ENCODE results near the gene RYR1.
"Not testable (repeated sequence)": the region's sequence is repeated elsewhere in the genome, so short reads cannot be mapped to it uniquely, and the experiment has no call there.

Gene RYR1

GRCh38 chr19:38516802-38517201 lies 83.3 kb downstream of the RYR1 start:
- Histone ChIP-seq H3K4me3 (ENCODE audit: control insufficient read depth in 1 of 7, extremely low read depth in 1 of 7, insufficient read depth in 4 of 7, low read depth in 2 of 7, low read length in 6 of 7) (no peak overlapping the region), H3K4me1 (ENCODE audit: control extremely low read depth in 1 of 4, control insufficient read depth in 4 of 4, insufficient read depth in 4 of 4, low read length in 3 of 4) (peaks cover 0 to 6% (median 0%) of the 10 kb centered on the region in 4 experiments), H3K9me3 (ENCODE audit: control extremely low read depth in 1 of 5, control insufficient read depth in 4 of 5, insufficient read depth in 2 of 5, low read depth in 1 of 5, low read length in 4 of 5) (no peaks in the 10 kb centered on the region), H3K27me3 (replicated peaks in 2 of 5; ENCODE audit: control insufficient read depth in 4 of 5, insufficient read depth in 5 of 5, low read length in 4 of 5) (peaks cover 0 to 1% (median 0%) of the 10 kb centered on the region in 5 experiments), H3K27ac (ENCODE audit: insufficient read depth in 1 of 2, low read depth in 1 of 2, low read length in 2 of 2, poor library complexity in 1 of 2, severe bottlenecking in 2 of 2) (no peak overlapping the region), H3K36me3 (ENCODE audit: control insufficient read depth in 4 of 4, insufficient read depth in 4 of 4, low read length in 3 of 4) (no peaks in the 10 kb centered on the region)
- ChIA-PET POLR2A (no interaction called here), CTCF (interaction anchor here (1.7 to 2.0 kb wide), 2 partner anchors 114 to 118 kb away, joined by 6 to 10 read pairs; partner anchors contain the start of gene FAM98C)
- DNase-seq, result no peak
- 92% methylated on average over 6 of the region's 6 CpGs for WGBS (ENCODE audit: insufficient coverage)

DNA sequence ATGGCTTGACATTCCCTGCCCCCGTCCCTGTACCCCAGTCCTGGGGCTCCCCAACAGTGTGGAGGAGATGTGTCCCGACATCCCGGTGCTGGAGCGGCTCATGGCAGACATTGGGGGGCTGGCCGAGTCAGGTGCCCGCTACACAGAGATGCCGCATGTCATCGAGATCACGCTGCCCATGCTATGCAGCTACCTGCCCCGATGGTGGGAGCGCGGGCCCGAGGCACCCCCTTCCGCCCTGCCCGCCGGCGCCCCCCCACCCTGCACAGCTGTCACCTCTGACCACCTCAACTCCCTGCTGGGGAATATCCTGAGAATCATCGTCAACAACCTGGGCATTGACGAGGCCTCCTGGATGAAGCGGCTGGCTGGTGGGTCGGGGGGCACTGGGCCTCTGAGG lies 83.8 kb downstream of the RYR1 start:
- no peaks in the 10 kb centered on the region for H3K9me3 ChIP-seq (ENCODE audit: control extremely low read depth in 1 of 5, control insufficient read depth in 4 of 5, insufficient read depth in 2 of 5, low read depth in 1 of 5, low read length in 4 of 5)
- no peak overlapping the region for H3K27ac ChIP-seq (ENCODE audit: insufficient read depth in 1 of 2, low read depth in 1 of 2, low read length in 2 of 2, poor library complexity in 1 of 2, severe bottlenecking in 2 of 2)
- ChIA-PET CTCF (no interaction called here), POLR2A (no interaction called here)
- 100% methylated on average over 18 of the region's 21 CpGs for WGBS (ENCODE audit: insufficient coverage)
- H3K27me3 ChIP-seq (replicated peaks in 2 of 5; ENCODE audit: control insufficient read depth in 4 of 5, insufficient read depth in 5 of 5, low read length in 4 of 5), result peaks cover 0 to under 1% (median 0%) of the 10 kb centered on the region in 5 experiments
- no peaks in the 10 kb centered on the region for H3K36me3 ChIP-seq (ENCODE audit: control insufficient read depth in 4 of 4, insufficient read depth in 4 of 4, low read length in 3 of 4)
- H3K4me1 ChIP-seq (ENCODE audit: control extremely low read depth in 1 of 4, control insufficient read depth in 4 of 4, insufficient read depth in 4 of 4, low read length in 3 of 4), result peaks cover 0 to 6% (median 0%) of the 10 kb centered on the region in 4 experiments
- no peak for DNase-seq
- no peak overlapping the region for H3K4me3 ChIP-seq (ENCODE audit: control insufficient read depth in 1 of 7, extremely low read depth in 1 of 7, insufficient read depth in 4 of 7, low read depth in 2 of 7, low read length in 6 of 7)

DNA sequence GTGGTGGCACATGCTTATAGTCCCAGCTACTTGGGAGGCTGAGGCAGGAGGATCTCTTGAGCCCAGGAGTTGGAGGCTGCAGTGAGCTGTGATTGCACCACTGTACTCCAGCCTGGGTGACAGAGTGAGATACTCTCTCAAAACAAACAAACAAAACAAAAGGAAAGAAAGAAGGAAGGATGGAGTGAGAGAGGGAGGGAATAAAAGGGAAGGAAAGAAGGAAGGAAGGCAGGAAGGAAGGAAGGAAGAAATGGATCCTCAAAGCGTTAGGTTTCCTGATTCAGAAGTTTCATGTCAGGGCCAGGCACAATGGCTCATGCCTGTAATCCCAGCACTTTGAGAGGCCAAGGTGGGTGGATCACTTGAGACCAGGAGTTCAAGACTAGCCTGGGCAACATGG lies 84.5 kb downstream of the RYR1 start:
- POLR2A ChIA-PET, result interaction anchor here (0.6 kb wide), 1 partner anchor 262 kb away, joined by 5 read pairs; no protein-coding TSS in a partner anchor
- H3K27me3 ChIP-seq (replicated peaks in 2 of 5; ENCODE audit: control insufficient read depth in 4 of 5, insufficient read depth in 5 of 5, low read length in 4 of 5); H3K36me3 ChIP-seq (ENCODE audit: control insufficient read depth in 4 of 4, insufficient read depth in 4 of 4, low read length in 3 of 4); H3K4me3 ChIP-seq (ENCODE audit: control insufficient read depth in 1 of 7, extremely low read depth in 1 of 7, insufficient read depth in 4 of 7, low read depth in 2 of 7, low read length in 6 of 7); DNase-seq; CTCF ChIA-PET; H3K9me3 ChIP-seq (ENCODE audit: control extremely low read depth in 1 of 5, control insufficient read depth in 4 of 5, insufficient read depth in 2 of 5, low read depth in 1 of 5, low read length in 4 of 5); H3K4me1 ChIP-seq (ENCODE audit: control extremely low read depth in 1 of 4, control insufficient read depth in 4 of 4, insufficient read depth in 4 of 4, low read length in 3 of 4); H3K27ac ChIP-seq (ENCODE audit: insufficient read depth in 1 of 2, low read depth in 1 of 2, low read length in 2 of 2, poor library complexity in 1 of 2, severe bottlenecking in 2 of 2): not testable (repeated sequence)
- WGBS (ENCODE audit: insufficient coverage), result 64% methylated on average over 1 of the region's 1 CpG

DNA sequence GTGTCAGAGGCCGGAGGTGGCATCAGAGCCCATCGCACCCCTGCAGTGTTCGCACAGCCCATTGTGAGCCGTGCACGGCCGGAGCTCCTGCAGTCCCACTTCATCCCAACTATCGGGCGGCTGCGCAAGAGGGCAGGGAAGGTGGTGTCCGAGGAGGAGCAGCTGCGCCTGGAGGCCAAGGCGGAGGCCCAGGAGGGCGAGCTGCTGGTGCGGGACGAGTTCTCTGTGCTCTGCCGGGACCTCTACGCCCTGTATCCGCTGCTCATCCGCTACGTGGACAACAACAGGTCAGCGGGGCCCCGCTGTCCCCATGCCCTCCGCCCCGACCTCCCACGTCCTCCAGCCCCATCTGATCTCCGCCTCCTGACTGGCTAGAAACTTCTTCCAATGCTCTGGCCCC lies 85.7 kb downstream of the RYR1 start:
- no peaks in the 10 kb centered on the region for H3K9me3 ChIP-seq (ENCODE audit: control extremely low read depth in 1 of 5, control insufficient read depth in 4 of 5, insufficient read depth in 2 of 5, low read depth in 1 of 5, low read length in 4 of 5)
- H3K4me3 ChIP-seq (ENCODE audit: control insufficient read depth in 1 of 7, extremely low read depth in 1 of 7, insufficient read depth in 4 of 7, low read depth in 2 of 7, low read length in 6 of 7), result no peak overlapping the region
- no peak overlapping the region for H3K27ac ChIP-seq (ENCODE audit: insufficient read depth in 1 of 2, low read depth in 1 of 2, low read length in 2 of 2, poor library complexity in 1 of 2, severe bottlenecking in 2 of 2)
- WGBS (ENCODE audit: insufficient coverage), result 96% methylated on average over 24 of the region's 26 CpGs
- DNase-seq, result no peak
- peaks cover 0 to 6% (median 0%) of the 10 kb centered on the region in 4 experiments for H3K4me1 ChIP-seq (ENCODE audit: control extremely low read depth in 1 of 4, control insufficient read depth in 4 of 4, insufficient read depth in 4 of 4, low read length in 3 of 4)
- ChIA-PET CTCF (no interaction called here), POLR2A (no interaction called here)
- no peaks in the 10 kb centered on the region for H3K27me3 ChIP-seq (replicated peaks in 2 of 5; ENCODE audit: control insufficient read depth in 4 of 5, insufficient read depth in 5 of 5, low read length in 4 of 5)
- H3K36me3 ChIP-seq (ENCODE audit: control insufficient read depth in 4 of 4, insufficient read depth in 4 of 4, low read length in 3 of 4), result no peaks in the 10 kb centered on the region

- 100% methylated on average over 4 of the region's 6 CpGs for WGBS (ENCODE audit: insufficient coverage)
- no peak overlapping the region for H3K4me3 ChIP-seq (ENCODE audit: control insufficient read depth in 1 of 7, extremely low read depth in 1 of 7, insufficient read depth in 4 of 7, low read depth in 2 of 7, low read length in 6 of 7)
- no peaks in the 10 kb centered on the region for H3K27me3 ChIP-seq (replicated peaks in 2 of 5; ENCODE audit: control insufficient read depth in 4 of 5, insufficient read depth in 5 of 5, low read length in 4 of 5)
- no peaks in the 10 kb centered on the region for H3K9me3 ChIP-seq (ENCODE audit: control extremely low read depth in 1 of 5, control insufficient read depth in 4 of 5, insufficient read depth in 2 of 5, low read depth in 1 of 5, low read length in 4 of 5)
- CTCF ChIA-PET, result no interaction called here
- POLR2A ChIA-PET, result interaction anchor here (0.6 kb wide), 1 partner anchor 224 kb away, joined by 3 read pairs; no protein-coding TSS in a partner anchor
- no peaks in the 10 kb centered on the region for H3K36me3 ChIP-seq (ENCODE audit: control insufficient read depth in 4 of 4, insufficient read depth in 4 of 4, low read length in 3 of 4)
- no peak for DNase-seq
- H3K27ac ChIP-seq (ENCODE audit: insufficient read depth in 1 of 2, low read depth in 1 of 2, low read length in 2 of 2, poor library complexity in 1 of 2, severe bottlenecking in 2 of 2), result no peak overlapping the region
- peaks cover 0 to 2% (median 0%) of the 10 kb centered on the region in 4 experiments for H3K4me1 ChIP-seq (ENCODE audit: control extremely low read depth in 1 of 4, control insufficient read depth in 4 of 4, insufficient read depth in 4 of 4, low read length in 3 of 4)
These were observed 86.5 kb downstream of the RYR1 start for GRCh38 chr19:38519988-38520387.

GRCh38 chr19:38522915-38523314 lies 89.4 kb downstream of the RYR1 start:
- POLR2A ChIA-PET, result no interaction called here
- Histone ChIP-seq H3K4me1 (ENCODE audit: control extremely low read depth in 1 of 4, control insufficient read depth in 4 of 4, insufficient read depth in 4 of 4, low read length in 3 of 4) (no peaks in the 10 kb centered on the region), H3K4me3 (ENCODE audit: control insufficient read depth in 1 of 7, extremely low read depth in 1 of 7, insufficient read depth in 4 of 7, low read depth in 2 of 7, low read length in 6 of 7) (no peak overlapping the region), H3K9me3 (ENCODE audit: control extremely low read depth in 1 of 5, control insufficient read depth in 4 of 5, insufficient read depth in 2 of 5, low read depth in 1 of 5, low read length in 4 of 5) (no peaks in the 10 kb centered on the region), H3K27ac (ENCODE audit: insufficient read depth in 1 of 2, low read depth in 1 of 2, low read length in 2 of 2, poor library complexity in 1 of 2, severe bottlenecking in 2 of 2) (no peak overlapping the region), H3K36me3 (ENCODE audit: control insufficient read depth in 4 of 4, insufficient read depth in 4 of 4, low read length in 3 of 4) (no peaks in the 10 kb centered on the region), H3K27me3 (replicated peaks in 2 of 5; ENCODE audit: control insufficient read depth in 4 of 5, insufficient read depth in 5 of 5, low read length in 4 of 5) (no peaks in the 10 kb centered on the region)
- WGBS (ENCODE audit: insufficient coverage), result 95% methylated on average over 10 of the region's 15 CpGs
- CTCF ChIA-PET, result interaction anchor here (1.1 kb wide), 1 partner anchor 110 kb away, joined by 3 read pairs; no protein-coding TSS in a partner anchor
- no peak for DNase-seq

GRCh38 chr19:38523319-38523718 lies 89.8 kb downstream of the RYR1 start:
- no peak for DNase-seq
- Histone ChIP-seq H3K9me3 (ENCODE audit: control extremely low read depth in 1 of 5, control insufficient read depth in 4 of 5, insufficient read depth in 2 of 5, low read depth in 1 of 5, low read length in 4 of 5) (no peaks in the 10 kb centered on the region), H3K27me3 (replicated peaks in 2 of 5; ENCODE audit: control insufficient read depth in 4 of 5, insufficient read depth in 5 of 5, low read length in 4 of 5) (peaks cover 0 to 1% (median 0%) of the 10 kb centered on the region in 5 experiments), H3K4me3 (ENCODE audit: control insufficient read depth in 1 of 7, extremely low read depth in 1 of 7, insufficient read depth in 4 of 7, low read depth in 2 of 7, low read length in 6 of 7) (no peak overlapping the region), H3K4me1 (ENCODE audit: control extremely low read depth in 1 of 4, control insufficient read depth in 4 of 4, insufficient read depth in 4 of 4, low read length in 3 of 4) (no peaks in the 10 kb centered on the region), H3K36me3 (ENCODE audit: control insufficient read depth in 4 of 4, insufficient read depth in 4 of 4, low read length in 3 of 4) (no peaks in the 10 kb centered on the region), H3K27ac (ENCODE audit: insufficient read depth in 1 of 2, low read depth in 1 of 2, low read length in 2 of 2, poor library complexity in 1 of 2, severe bottlenecking in 2 of 2) (no peak overlapping the region)
- ChIA-PET CTCF (interaction anchor here (1.1 kb wide), 1 partner anchor 109 kb away, joined by 3 read pairs; no protein-coding TSS in a partner anchor), POLR2A (no interaction called here)
- WGBS (ENCODE audit: insufficient coverage), result 95% methylated on average over 3 of the region's 3 CpGs
